ENCODE data around the gene RACK1.

RACK1 gene

DNA sequence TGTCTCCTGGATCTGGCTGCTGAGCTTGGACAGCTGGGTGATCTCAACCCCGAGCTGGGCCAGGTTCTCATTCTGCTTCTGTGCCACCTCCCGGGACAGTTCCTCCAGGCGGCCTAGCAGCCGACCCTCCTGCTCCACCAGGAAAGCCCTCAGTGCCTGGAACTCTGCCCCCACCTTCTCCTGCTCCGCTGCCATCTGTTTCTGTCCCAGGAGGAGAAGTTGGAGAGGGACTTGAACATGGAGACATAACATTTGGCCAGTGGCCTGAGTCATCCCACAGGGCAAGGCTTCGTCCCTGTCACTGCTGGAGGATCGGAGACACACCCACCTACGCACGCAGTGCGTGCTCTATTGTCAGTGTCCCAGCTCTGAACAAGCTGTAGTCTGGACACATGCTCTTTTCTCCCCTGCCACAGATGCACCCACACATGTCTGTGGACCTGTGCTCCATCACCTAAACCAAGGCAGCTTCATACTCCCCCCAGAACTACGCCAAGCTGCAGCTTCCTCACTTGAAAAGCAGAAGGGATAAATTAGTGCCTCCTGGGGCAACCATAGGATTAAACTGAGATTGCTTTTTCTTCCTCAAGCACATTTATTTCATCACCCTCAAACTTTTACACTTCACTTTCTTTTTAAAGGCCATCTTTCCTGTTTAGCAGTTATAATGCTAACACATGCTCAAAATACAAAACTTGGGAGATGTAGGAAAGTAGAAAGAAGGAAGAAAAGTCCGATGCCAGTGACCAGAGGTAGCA, 43.6 kb downstream of the RACK1 start:
- TF ChIP-seq HDGF (IDR thresholded peaks at IDR 0.05; ENCODE audit: borderline replicate concordance) (no peak), FOXM1 (IDR thresholded peaks at IDR 0.05; ENCODE audit: borderline replicate concordance) (no peak), LEF1 (IDR thresholded peaks at IDR 0.05; ENCODE audit: borderline replicate concordance) (no peak)
- TF ChIP-seq, protein P1, sequence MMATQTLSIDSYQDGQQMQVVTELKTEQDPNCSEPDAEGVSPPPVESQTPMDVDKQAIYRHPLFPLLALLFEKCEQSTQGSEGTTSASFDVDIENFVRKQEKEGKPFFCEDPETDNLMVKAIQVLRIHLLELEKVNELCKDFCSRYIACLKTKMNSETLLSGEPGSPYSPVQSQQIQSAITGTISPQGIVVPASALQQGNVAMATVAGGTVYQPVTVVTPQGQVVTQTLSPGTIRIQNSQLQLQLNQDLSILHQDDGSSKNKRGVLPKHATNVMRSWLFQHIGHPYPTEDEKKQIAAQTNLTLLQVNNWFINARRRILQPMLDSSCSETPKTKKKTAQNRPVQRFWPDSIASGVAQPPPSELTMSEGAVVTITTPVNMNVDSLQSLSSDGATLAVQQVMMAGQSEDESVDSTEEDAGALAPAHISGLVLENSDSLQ (IDR thresholded peaks at IDR 0.05) = no peak
- POLR2A ChIA-PET = no interaction called here
- DNase-seq (ENCODE audit: extremely low spot score) = no peak
- CTCF ChIA-PET = interaction anchor here (0.9 kb wide), 1 partner anchor 10 kb away, joined by 3 read pairs; no protein-coding TSS in a partner anchor

DNA sequence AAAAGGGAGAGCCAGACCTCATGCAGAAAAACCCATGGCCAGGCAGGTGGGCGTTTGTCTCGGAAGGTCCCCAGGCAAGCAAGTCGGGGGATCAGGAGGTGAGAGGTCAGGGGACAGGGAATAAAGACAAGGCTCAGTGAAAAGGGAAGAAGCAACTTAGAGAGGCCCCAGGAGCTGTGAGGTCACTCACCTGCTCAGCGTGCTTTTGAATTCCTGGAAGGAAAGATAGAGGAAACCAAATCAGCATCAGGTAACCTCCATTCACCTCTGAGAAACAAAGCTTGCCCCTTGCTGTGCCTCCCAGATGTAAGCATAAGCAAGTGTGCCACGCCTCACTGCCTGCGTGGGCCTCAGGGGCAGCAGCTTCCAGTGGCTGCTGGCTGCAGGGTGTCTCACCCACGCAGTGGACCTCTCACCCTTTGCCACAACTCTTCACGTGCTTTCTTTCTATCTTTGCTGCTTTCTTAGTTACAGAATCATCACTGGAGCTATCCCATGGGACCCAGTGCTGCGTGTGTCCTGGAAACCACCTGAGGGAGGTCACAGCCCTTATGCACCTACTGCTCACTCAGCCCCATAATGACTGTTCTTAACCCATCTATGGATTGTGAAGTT, 44.7 kb downstream of the RACK1 start:
- CTCF ChIA-PET = interaction anchor here (1.1 kb wide), 1 partner anchor 8 kb away, joined by 5 read pairs; no protein-coding TSS in a partner anchor
- no peak for DNase-seq (ENCODE audit: extremely low spot score)
- POLR2A ChIA-PET = interaction anchor here (0.6 to 2.2 kb wide), 2 partner anchors 45 to 112 kb away, joined by 3 to 6 read pairs; partner anchors contain the start of gene RACK1
- TF ChIP-seq CTBP1 (IDR thresholded peaks at IDR 0.05; ENCODE audit: borderline replicate concordance) (no peak), ELF4 (IDR thresholded peaks at IDR 0.05) (no peak), FOXM1 (IDR thresholded peaks at IDR 0.05; ENCODE audit: borderline replicate concordance) (no peak), L3MBTL2 (conservative IDR thresholded peaks at IDR 0.05) (no peak), TARDBP (IDR thresholded peaks at IDR 0.05) (no peak), FOXA1 (IDR thresholded peaks at IDR 0.05) (no peak), HDGF (IDR thresholded peaks at IDR 0.05; ENCODE audit: borderline replicate concordance) (no peak), FOXK2 (IDR thresholded peaks at IDR 0.05) (no peak), ZNF384 (IDR thresholded peaks at IDR 0.05) (no peak), ARNT (IDR thresholded peaks at IDR 0.05) (no peak), BHLHE40 (IDR thresholded peaks at IDR 0.05; ENCODE audit: borderline replicate concordance) (no peak), SUZ12 (IDR thresholded peaks at IDR 0.05) (no peak), NFRKB (IDR thresholded peaks at IDR 0.05) (no peak), SP1 (IDR thresholded peaks at IDR 0.05) (no peak), LEF1 (IDR thresholded peaks at IDR 0.05; ENCODE audit: borderline replicate concordance) (no peak)
- TF ChIP-seq, protein P1 (IDR thresholded peaks at IDR 0.05) = no peak

DNA sequence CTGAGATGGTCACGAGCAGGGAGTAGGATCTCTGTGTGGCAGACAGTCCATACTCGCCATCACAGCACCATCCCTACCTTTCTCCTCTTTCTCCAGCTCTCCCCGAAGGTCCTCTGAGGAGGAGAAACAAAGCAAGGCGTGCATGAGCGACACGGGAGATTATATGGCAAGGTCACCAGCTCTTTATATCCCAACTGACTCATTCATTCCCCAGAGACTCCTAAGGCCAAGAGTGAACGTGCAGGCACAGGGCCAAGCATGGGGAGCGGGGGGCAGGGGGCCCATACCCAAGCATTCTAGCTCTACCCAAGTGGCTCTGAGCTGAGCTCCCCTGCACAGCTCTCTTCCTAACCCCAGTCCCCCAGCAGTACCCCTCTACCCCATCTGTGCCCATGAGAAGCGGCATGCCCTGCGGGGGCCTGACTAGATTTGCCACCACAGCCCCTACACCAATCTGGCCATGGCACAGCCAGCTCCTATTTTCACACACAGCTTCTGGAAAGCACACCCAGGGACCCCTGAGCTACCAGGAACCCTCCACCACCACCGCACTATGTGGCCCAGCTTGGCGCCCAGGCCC, 45.5 kb downstream of the RACK1 start:
- ChIA-PET CTCF (interaction anchor here (1.1 to 2.0 kb wide), 2 partner anchors 9 to 13 kb away, joined by 5 to 8 read pairs; no protein-coding TSS in a partner anchor), POLR2A (interaction anchor here (1.5 to 2.2 kb wide), 2 partner anchors 46 to 47 kb away, joined by 3 to 6 read pairs; partner anchors contain the start of gene RACK1)
- TF ChIP-seq FOXM1 (IDR thresholded peaks at IDR 0.05; ENCODE audit: borderline replicate concordance) (no peak), CTBP1 (IDR thresholded peaks at IDR 0.05; ENCODE audit: borderline replicate concordance) (no peak), ZNF384 (IDR thresholded peaks at IDR 0.05) (no peak), LEF1 (IDR thresholded peaks at IDR 0.05; ENCODE audit: borderline replicate concordance) (no peak), TARDBP (IDR thresholded peaks at IDR 0.05) (no peak), NFRKB (IDR thresholded peaks at IDR 0.05) (no peak), SP1 (IDR thresholded peaks at IDR 0.05) (no peak), ELF4 (IDR thresholded peaks at IDR 0.05) (no peak), BHLHE40 (IDR thresholded peaks at IDR 0.05; ENCODE audit: borderline replicate concordance) (no peak)
- no peak for DNase-seq (ENCODE audit: extremely low spot score)

DNA sequence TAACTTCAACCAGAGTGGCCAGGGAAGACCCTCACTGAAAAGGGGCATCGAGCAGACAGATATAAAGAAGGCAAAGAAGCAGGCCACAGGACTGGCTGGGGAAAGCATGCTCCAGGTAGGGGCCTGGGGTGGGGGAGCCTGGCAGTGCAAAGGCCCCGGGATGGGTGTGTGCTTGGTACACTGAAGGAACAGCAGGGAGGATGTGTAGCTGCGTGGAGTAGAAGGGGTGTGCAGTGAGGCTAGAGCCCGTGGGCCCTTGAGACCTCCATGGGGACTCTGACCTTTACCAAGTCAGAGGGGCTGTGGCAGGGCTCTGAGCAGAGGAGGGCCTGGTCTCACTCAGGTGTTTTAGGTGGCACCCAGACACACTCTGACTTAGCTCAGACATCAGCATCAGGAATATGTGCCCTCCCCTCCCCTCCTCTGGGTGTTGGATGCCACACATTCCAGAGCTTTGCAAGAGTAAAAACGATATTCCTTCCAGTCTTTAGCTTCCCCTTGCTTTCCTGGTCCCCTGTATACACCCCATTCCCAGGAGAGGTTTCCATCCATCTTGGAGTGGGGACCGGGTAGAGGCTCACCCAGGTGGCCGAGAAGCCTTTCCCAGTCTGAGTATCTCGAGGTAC, 46.3 kb downstream of the RACK1 start:
- POLR2A ChIA-PET = interaction anchor here (1.5 to 2.2 kb wide), 2 partner anchors 47 to 48 kb away, joined by 3 to 6 read pairs; partner anchors contain the start of gene RACK1
- TF ChIP-seq SP1 (IDR thresholded peaks at IDR 0.05) = no peak
- no peak for TF ChIP-seq FOXM1 (IDR thresholded peaks at IDR 0.05; ENCODE audit: borderline replicate concordance)
- TF ChIP-seq L3MBTL2 (conservative IDR thresholded peaks at IDR 0.05) = no peak
- TF ChIP-seq LEF1 (IDR thresholded peaks at IDR 0.05; ENCODE audit: borderline replicate concordance) = no peak
- TF ChIP-seq SUZ12 (IDR thresholded peaks at IDR 0.05) = no peak
- TF ChIP-seq NFRKB (IDR thresholded peaks at IDR 0.05) = no peak
- TF ChIP-seq FOXK2 (IDR thresholded peaks at IDR 0.05) = no peak
- TF ChIP-seq, protein P1 (IDR thresholded peaks at IDR 0.05) = no peak
- no peak for TF ChIP-seq ARNT (IDR thresholded peaks at IDR 0.05)
- no peak for TF ChIP-seq CTBP1 (IDR thresholded peaks at IDR 0.05; ENCODE audit: borderline replicate concordance)
- TF ChIP-seq ZNF384 (IDR thresholded peaks at IDR 0.05) = no peak
- TF ChIP-seq ELF4 (IDR thresholded peaks at IDR 0.05) = no peak
- no peak for TF ChIP-seq FOXA1 (IDR thresholded peaks at IDR 0.05)
- no peak for TF ChIP-seq HDGF (IDR thresholded peaks at IDR 0.05; ENCODE audit: borderline replicate concordance)
- TF ChIP-seq BHLHE40 (IDR thresholded peaks at IDR 0.05; ENCODE audit: borderline replicate concordance) = no peak
- TF ChIP-seq TARDBP (IDR thresholded peaks at IDR 0.05) = no peak
- CTCF ChIA-PET = interaction anchor here (1.1 to 2.0 kb wide), 2 partner anchors 10 to 13 kb away, joined by 5 to 8 read pairs; no protein-coding TSS in a partner anchor
- no peak for DNase-seq (ENCODE audit: extremely low spot score)

DNA sequence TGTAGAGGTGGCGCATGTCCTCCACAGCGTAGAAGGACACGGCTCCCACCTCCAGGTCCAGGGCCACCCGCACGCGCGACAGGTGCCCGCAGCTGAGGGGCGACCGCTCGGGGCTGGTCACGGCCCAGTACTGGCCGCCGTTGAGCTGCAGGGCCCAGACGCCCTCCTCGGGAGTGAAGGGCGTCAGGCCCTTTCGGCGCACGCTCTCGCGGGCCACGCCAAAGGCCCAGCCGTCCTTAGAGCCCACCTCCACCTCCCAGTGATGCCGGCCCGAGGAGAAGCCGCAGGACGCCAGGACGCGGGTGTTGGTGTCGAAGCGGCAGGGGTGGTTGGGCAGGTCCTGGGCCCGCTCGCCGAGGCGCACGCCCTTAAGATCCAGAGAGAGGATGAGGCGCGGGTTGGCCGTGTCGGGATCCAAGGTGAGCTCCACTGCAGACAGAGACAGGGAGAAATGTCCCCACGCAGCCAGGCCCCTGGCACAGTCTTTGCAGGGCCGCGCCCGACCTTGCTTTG, 48.4 kb downstream of the RACK1 start:
- ChIA-PET POLR2A (no interaction called here), CTCF (interaction anchor here (0.6 kb wide), 1 partner anchor 1659 kb away, joined by 3 read pairs; no protein-coding TSS in a partner anchor)
- TF ChIP-seq L3MBTL2 (conservative IDR thresholded peaks at IDR 0.05) = no peak
- TF ChIP-seq NFRKB (IDR thresholded peaks at IDR 0.05) = no peak
- TF ChIP-seq SUZ12 (IDR thresholded peaks at IDR 0.05) = no peak
- no peak for TF ChIP-seq SP1 (IDR thresholded peaks at IDR 0.05)
- no peak for TF ChIP-seq FOXA1 (IDR thresholded peaks at IDR 0.05)
- no peak for TF ChIP-seq ZNF384 (IDR thresholded peaks at IDR 0.05)
- no peak for TF ChIP-seq ARNT (IDR thresholded peaks at IDR 0.05)
- TF ChIP-seq, protein P1 (IDR thresholded peaks at IDR 0.05) = no peak
- TF ChIP-seq ELF4 (IDR thresholded peaks at IDR 0.05) = no peak
- no peak for TF ChIP-seq TARDBP (IDR thresholded peaks at IDR 0.05)
- no peak for TF ChIP-seq LEF1 (IDR thresholded peaks at IDR 0.05; ENCODE audit: borderline replicate concordance)
- TF ChIP-seq BHLHE40 (IDR thresholded peaks at IDR 0.05; ENCODE audit: borderline replicate concordance) = no peak
- TF ChIP-seq HDGF (IDR thresholded peaks at IDR 0.05; ENCODE audit: borderline replicate concordance) = no peak
- TF ChIP-seq FOXK2 (IDR thresholded peaks at IDR 0.05) = no peak
- no peak for TF ChIP-seq CTBP1 (IDR thresholded peaks at IDR 0.05; ENCODE audit: borderline replicate concordance)
- no peak for TF ChIP-seq FOXM1 (IDR thresholded peaks at IDR 0.05; ENCODE audit: borderline replicate concordance)
- no peak for DNase-seq (ENCODE audit: extremely low spot score)
